Measurements from ENCODE around the gene ARNT2.
"Not testable (repeated sequence)": the region's sequence is repeated elsewhere in the genome, so short reads cannot be mapped to it uniquely, and the experiment has no call there.

The ARNT2 gene

DNA sequence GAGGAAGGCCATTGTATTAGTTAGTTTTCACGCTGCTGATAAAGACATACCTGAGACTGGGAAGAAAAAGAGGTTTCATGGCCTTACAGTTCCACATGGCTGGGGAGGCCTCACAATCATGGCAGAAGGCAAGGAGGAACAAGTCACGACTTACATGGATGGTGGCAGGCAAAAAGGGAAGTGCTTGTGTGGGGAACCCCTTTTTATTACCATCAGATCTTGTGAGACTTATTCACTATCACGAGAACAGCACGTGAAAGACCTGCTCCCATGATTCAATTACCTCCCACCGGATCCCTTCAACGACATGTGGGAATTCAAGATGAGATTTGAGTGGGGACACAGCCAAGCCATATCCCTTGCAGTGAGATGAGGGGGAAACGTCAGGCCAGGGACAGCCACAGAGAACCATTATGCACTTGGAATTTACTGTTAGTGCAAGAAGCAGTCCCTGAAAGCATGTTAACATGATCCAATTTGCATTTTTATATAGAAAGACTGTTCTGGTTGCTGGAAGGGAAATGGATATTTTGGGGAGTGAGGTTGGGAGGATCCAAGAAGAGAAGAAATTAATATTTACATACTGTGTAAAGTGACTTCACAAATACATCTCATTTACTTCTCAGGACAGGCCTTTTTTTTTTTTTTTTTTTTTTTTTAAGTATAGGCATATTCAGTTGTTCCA, 87.1 kb downstream of the ARNT2 start:
- no peak for DNase-seq (ENCODE audit: low read depth in 3 of 3)

GRCh38 chr15:80492409-80492808, 88.2 kb downstream of the ARNT2 start:
- DNase-seq (ENCODE audit: low read depth in 3 of 3): no peak

DNA sequence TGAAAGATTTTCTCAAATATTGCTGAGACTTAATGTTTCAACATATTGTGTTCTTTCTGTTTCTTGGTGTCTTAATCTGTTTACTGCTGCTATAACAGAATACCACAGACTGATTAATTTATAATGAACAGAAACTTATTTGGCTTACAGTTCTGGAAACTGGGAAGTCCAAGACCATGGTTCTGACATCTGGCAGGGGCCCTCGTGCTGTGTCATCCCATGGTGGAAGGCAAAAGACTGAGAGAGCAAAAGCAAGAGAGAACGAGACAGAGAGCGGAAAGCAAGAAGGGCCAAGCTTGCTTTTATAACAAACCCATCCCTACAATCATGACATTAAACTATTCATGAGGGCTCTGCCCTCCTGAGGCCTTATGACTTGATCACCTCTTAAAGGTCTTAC, 88.7 kb downstream of the ARNT2 start:
- no peak for DNase-seq (ENCODE audit: low read depth in 3 of 3)

DNA sequence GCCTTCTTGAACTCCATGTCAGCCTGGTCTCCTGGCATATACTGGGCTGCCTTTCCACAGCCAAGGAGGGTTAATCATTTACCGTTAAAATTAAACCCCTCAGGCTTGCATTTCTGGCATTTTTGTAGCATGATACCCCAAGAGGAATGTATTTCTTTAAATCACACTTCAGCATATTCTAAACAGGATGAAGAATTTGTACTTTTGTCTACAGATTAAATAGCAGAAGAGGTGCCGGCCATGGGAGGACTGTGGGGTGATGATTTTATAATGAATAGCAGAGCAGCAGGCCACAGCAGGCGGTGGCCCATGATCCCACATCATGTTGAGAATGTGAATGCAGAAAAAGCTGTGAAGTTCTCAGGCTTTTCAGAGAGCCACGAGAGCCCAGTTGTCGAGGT, 90.2 kb downstream of the ARNT2 start:
- DNase-seq (ENCODE audit: low read depth in 3 of 3): no peak

DNA sequence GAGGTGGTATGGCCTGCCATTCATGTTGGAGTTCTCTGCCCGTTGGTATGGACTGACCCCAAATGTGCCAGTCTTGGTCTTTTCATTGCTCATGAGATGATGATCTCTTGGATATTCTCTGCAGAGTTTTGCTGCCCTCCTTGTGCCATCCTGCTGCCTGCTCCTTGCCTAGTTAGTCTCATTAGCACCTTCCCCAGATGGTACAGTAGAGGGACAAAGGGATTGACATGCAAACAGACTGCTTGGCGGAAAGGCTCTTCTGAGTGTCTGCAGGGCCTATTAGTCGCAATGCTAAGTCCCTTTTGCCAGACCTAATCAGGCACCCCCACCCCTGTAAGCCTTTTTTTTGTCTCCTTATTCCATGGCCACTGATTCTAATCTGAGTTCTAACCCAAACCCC, 90.6 kb downstream of the ARNT2 start:
- DNase-seq (ENCODE audit: low read depth in 3 of 3): no peak

- DNase-seq (ENCODE audit: low read depth in 3 of 3): no peak
These were observed 91.3 kb downstream of the ARNT2 start for GRCh38 chr15:80495401-80495942.

DNA sequence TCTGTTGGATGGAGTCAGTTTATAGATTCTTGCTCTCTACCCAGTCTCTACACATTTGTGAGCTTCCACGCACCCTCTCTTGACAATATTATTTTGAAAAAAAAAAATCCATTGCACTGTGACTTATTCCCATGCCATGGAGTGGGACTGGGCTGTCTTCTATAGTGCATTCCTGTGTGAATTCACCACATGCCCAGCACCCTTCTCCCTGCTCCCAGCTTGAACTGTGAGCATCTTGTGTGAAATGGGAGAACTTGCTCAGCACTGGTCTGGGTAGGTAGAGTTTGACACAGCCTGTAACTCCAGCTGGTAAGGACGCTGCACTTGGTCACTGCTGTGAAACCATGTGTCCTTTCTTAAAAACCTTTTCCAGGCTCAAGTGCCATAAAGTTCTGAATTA, 91.9 kb downstream of the ARNT2 start:
- no peak for DNase-seq (ENCODE audit: low read depth in 3 of 3)

GRCh38 chr15:80497221-80497620, 93.0 kb downstream of the ARNT2 start:
- no peak for DNase-seq (ENCODE audit: low read depth in 3 of 3)

- DNase-seq (ENCODE audit: low read depth in 3 of 3): no peak
These were observed 94.5 kb downstream of the ARNT2 start for GRCh38 chr15:80498652-80499051.

- DNase-seq (ENCODE audit: low read depth in 3 of 3): no peak
These were observed 95.8 kb downstream of the ARNT2 start for GRCh38 chr15:80500021-80500420.

GRCh38 chr15:80501476-80501875, 97.3 kb downstream of the ARNT2 start:
- no peak for DNase-seq (ENCODE audit: low read depth in 3 of 3)

DNA sequence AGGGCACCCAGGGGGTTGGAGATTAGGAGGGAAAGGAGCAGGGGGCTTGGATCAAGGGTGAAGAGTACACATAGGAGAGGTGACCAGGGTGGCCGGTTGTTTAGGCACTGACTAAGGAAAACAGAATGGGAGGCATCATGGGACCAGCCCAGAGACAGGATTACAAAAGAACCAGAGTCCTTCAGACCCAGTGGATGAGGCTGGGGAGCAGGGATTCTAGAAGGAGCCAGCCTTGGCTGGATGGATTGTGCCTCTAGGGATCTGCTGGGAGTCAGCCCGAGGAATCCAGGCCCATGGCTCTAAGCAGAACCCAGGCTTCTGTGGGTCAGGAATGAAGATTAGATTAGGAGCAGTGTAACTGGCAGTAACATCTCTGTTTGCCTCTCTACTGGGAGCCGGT, 98.6 kb downstream of the ARNT2 start:
- no peak for DNase-seq (ENCODE audit: low read depth in 3 of 3)

- no peak for DNase-seq (ENCODE audit: low read depth in 3 of 3)
These were observed 99.3 kb downstream of the ARNT2 start for GRCh38 chr15:80503319-80503952.

GRCh38 chr15:80504931-80505330, 100.7 kb downstream of the ARNT2 start:
- no peak for DNase-seq (ENCODE audit: low read depth in 3 of 3)

DNA sequence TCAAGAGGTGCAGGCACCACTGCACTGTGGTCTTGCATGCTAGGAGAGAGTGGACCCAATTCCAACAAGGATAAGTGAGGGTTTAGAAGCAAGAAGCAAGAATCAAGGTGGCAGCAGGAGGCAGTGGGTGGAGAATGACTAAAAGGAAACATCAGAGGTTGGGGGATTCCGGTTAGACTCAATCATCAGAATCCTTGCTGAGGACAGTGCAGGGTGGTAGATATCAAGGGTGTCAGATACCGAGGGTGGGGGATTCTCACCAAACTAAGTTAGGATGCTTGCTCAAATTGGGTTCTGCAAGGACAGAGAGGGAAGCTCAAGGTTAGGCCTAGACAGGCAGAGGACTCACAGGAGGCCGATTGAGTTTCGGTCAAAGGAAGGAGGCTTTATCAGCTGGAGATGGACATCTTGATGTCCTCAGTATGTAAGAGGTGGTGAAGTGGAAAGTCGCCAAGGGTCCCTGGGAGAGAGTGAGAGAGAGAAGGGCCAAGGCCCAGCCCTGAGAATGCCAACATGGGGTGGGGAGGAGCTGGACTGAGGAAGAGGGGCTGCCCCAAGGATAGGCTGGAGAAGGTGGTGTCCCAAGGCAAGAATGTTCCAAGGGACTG, 102.2 kb downstream of the ARNT2 start:
- DNase-seq (ENCODE audit: low read depth in 3 of 3): no peak

GRCh38 chr15:80507131-80507530, 102.9 kb downstream of the ARNT2 start:
- DNase-seq (ENCODE audit: low read depth in 3 of 3): no peak

DNA sequence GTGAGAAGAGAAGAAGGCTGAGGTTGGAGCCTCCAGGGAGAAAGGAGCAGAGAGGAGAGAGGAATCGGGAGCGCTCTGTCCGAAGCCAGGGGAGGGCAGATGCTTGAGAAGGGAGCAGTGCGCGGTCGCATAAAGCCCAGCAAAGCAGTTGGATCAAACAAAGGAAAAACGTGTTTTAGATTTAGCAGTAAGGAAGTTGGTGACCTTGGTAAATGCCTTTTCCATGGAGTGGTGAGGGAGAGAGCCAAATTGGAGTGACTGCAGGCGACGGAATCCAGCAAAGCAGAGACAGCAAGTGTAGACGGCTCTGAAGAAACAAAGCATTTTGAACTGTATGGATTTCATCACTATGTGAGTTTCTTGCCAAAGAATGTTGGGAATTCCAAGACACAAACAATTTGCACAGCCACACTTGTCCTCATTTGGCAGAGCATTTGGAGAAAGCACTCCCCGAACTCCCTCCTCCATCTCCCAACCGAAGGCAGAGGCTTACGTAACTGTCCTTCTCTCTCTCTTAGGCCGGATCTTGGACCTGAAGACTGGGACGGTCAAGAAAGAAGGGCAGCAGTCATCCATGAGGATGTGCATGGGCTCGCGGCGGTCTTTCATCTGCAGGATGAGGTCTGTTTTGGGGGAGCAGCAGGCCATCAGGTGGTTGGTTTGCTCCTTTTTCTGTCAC, 103.6 kb downstream of the ARNT2 start:
- no peak for DNase-seq (ENCODE audit: low read depth in 3 of 3)

DNA sequence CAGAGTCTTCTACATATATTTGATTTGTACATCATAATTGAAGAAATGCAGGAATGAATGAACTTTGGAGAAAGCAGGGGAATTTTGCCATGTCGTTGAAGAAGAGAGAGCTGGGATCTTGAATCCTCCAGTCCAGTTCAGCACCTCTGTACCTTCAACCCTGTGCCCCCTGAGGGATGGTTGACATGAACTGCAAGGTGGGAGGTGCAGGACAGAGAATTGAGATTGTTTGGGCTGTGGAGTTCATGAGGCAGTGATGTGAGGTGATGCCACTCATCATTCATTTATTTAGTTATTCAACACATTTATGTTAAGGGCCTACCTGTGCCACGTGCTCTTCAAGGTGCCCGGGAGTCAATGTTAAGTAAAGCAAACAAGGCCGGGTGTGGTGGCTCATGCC, 104.6 kb downstream of the ARNT2 start:
- DNase-seq (ENCODE audit: low read depth in 3 of 3): no peak

DNA sequence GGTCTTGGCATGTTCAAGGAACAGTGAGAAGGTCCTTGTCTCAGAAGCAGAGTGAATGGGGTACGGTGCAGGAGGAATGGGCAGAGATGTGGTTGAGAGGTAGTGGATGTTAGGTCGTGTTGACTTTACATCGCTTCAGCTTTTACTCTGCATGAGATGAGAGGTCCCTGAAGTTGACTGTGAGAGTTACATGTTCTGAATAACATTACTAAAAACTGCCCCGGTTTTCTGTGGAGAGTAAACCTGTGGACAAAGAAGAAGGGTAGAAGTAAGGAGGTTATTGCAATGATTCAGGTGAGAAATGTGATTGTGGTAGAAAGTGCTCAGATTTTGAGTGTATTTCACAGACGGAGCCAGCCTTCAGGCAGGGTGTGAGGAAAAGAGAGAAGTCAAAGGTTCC, 105.6 kb downstream of the ARNT2 start:
- DNase-seq (ENCODE audit: low read depth in 3 of 3): no peak

DNA sequence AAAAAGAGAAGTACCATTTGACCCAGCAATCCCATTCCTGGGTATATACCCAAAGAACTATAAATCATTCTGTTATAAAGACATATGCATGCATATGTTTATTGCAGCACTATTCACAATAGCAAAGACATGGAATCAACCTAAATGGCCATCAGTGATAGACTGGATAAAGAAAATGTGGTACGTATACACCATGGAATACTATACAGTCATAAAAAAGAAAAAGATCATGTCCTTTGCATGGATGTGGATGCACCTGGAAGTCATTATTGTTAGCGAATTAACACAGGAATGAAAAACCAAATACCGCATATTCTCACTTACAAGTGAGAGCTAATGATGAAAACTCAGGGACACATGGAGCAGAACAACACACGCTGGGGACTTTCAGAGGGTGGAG, 106.8 kb downstream of the ARNT2 start:
- not testable (repeated sequence) for DNase-seq (ENCODE audit: low read depth in 3 of 3)

DNA sequence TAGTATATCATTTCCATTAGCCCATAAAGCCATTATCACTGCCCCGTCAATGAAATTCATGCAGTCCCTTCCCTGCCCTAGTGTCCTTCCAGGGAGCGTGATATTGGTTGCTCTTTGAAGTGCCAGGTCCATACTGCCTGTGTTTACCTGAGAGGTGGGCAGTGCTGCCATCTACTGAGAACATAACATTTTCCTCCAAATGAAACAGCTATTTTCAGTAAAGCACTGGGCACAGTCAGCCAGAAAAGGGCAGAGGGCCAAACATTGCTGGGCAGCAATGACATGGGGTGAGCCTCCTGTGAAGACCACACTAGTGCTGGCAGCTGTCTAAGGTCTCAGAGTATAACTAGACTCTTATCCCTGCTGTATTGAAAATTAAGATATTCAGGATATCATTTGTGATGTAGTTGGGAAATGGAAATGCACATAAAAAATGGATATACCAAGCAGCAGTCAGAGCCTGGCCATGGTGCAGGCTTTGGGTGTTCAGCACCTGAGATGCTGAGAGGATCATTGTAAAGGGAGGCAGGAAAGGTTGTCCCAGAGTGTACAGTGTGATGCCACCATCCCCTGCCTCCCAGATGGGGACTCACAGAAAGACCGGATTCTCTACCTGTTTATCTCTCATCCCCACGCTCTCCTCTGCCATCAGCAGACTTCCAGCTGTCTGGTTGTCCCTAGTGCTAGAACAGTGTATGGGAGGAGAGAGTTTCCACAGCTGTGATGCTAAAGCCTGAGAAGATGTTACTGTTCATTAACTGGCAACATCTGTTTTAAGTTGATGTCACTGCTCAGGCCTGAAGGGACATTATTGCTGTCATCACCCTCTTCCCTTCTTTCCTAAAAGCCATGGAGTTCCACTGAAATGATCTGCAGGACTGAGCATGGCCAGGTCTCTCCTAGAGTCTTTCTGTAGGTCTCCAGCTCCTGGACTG, 108.8 kb downstream of the ARNT2 start:
- no peak for DNase-seq (ENCODE audit: low read depth in 3 of 3)
